H1 (cell line): ENCODE measurements around the gene DIP2B.
"Not testable (repeated sequence)": the region's sequence is repeated elsewhere in the genome, so short reads cannot be mapped to it uniquely, and the experiment has no call there.

Experiments used
- ATF2 ChIP-seq: IDR thresholded peaks from 2 replicates; pipeline ENCODE4 v1.6.1; 2012; ENCODE audit warnings: low read length, inconsistent platforms
- CHD2 ChIP-seq: IDR thresholded peaks from 2 replicates; pipeline ENCODE4 v1.6.1; 2012; ENCODE audit warnings: low read length, improper control_type of control experiment
- JUN ChIP-seq: IDR thresholded peaks from 2 replicates; pipeline ENCODE4 v1.6.1; 2011; ENCODE audit warnings: low read depth, mild to moderate bottlenecking, improper control_type of control experiment, low read length
- POLR2AphosphoS5 ChIP-seq: IDR thresholded peaks from 2 replicates; pipeline ENCODE4 v1.6.1; 2011; ENCODE audit warnings: low read depth, low read length
- RXRA ChIP-seq: IDR thresholded peaks from 2 replicates; pipeline ENCODE4 v1.6.1; 2011; ENCODE audit warnings: low read depth, mild to moderate bottlenecking, low read length, moderate library complexity; ENCODE audit not compliant: insufficient read depth
- TF ChIP-seq, protein P1 (sequence below), 3 experiments: IDR thresholded peaks; 1 replicate in 2 of 3; 2 replicates in 1 of 3; pipeline versions ENCODE4 v1.5.1 to v1.6.1; 2011; ENCODE audit warnings: low read length in 3 of 3, mild to moderate bottlenecking in 3 of 3, inconsistent platforms in 2 of 3, low read depth in 1 of 3, moderate library complexity in 1 of 3; ENCODE audit not compliant: insufficient read depth in 1 of 3; ENCODE audit errors: control extremely low read depth in 1 of 3

DNA sequence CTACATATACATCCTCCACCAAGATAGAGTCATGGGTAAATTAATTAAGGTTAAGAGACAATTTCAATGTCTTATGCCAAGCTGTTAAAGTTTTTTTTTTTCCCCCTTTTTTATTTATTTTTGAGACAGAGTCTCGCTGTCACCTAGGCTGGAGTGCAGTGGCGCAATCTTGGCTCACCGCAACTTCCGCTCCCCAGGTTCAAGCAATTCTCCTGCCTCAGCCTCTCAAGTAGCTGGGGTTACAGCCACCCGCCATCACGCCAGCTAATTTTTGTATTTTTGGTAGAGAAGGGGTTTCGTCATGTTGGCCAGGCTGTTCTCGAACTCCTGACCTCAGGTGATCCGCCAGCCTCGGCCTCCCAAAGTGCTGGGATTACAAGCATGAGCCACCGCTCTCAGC is 38.4 kb downstream of the DIP2B start:
- TF ChIP-seq CHD2, ATF2, JUN, RXRA, POLR2AphosphoS5: not testable (repeated sequence)
- TF ChIP-seq, protein P1, sequence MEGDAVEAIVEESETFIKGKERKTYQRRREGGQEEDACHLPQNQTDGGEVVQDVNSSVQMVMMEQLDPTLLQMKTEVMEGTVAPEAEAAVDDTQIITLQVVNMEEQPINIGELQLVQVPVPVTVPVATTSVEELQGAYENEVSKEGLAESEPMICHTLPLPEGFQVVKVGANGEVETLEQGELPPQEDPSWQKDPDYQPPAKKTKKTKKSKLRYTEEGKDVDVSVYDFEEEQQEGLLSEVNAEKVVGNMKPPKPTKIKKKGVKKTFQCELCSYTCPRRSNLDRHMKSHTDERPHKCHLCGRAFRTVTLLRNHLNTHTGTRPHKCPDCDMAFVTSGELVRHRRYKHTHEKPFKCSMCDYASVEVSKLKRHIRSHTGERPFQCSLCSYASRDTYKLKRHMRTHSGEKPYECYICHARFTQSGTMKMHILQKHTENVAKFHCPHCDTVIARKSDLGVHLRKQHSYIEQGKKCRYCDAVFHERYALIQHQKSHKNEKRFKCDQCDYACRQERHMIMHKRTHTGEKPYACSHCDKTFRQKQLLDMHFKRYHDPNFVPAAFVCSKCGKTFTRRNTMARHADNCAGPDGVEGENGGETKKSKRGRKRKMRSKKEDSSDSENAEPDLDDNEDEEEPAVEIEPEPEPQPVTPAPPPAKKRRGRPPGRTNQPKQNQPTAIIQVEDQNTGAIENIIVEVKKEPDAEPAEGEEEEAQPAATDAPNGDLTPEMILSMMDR (IDR thresholded peaks at IDR 0.05; ENCODE audit: control extremely low read depth in 1 of 3, insufficient read depth in 1 of 3, low read depth in 1 of 3, low read length in 3 of 3): not testable (repeated sequence)
